ENCODE data around the gene ALDH3B1.

The ALDH3B1 gene

GRCh38 chr11:68016161-68016903, 6.2 kb downstream of the ALDH3B1 start:
- H3K4me3 ChIP-seq (replicated peaks in 1 of 2; ENCODE audit: low read depth in 2 of 2, low read length in 2 of 2): no peak overlapping the region
- TF ChIP-seq CTCF (IDR thresholded peaks at IDR 0.05; ENCODE audit: low read depth, low read length): no peak
- DNase-seq (ENCODE audit: low read depth in 2 of 2): no peak

- peak in 1 of 2 donors; percentile 29 for DNase-seq (ENCODE audit: low read depth in 2 of 2)
- no peak for TF ChIP-seq CTCF (IDR thresholded peaks at IDR 0.05; ENCODE audit: low read depth, low read length)
- H3K4me3 ChIP-seq (replicated peaks in 1 of 2; ENCODE audit: low read depth in 2 of 2, low read length in 2 of 2): no peak overlapping the region
Measured at GRCh38 chr11:68016904-68017817, 7.0 kb downstream of the ALDH3B1 start.

DNA sequence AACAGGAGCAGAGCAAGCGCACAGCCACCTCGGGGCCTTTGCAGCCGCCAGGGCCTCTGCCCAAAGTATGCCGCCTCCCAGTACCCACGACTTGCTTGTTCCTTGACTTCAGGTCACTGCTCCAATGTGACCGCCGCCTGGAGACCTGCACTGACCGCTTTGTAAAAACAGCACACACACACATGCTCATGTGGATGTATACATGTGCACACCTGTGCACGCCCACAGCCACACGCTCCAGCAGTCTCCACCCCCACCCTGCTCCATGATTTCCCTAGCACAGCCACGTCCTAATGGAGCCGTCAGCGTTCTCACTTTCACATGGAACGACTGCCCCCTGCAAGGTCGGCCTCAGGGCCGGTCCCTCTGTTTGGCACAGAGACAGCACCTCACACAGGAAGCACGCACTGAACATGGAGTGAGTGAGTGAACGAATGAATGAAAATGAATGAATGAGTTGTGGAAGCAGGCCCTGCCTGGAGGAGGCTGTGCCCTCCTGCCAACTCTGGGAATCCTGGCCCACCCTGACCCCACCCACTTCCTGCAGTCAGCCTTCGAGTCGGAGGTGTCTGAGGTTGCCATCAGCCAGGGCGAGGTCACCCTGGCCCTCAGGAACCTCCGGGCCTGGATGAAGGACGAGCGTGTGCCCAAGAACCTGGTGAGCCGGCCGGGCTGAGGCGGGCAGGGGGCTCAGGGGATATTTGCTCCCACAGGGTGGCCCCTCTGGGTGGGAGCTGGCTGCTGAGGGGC, 8.0 kb downstream of the ALDH3B1 start:
- H3K4me3 ChIP-seq (replicated peaks in 1 of 2; ENCODE audit: low read depth in 2 of 2, low read length in 2 of 2): no peak overlapping the region
- no peak for TF ChIP-seq CTCF (IDR thresholded peaks at IDR 0.05; ENCODE audit: low read depth, low read length)
- no peak for DNase-seq (ENCODE audit: low read depth in 2 of 2)

GRCh38 chr11:68018730-68019190, 8.6 kb downstream of the ALDH3B1 start:
- DNase-seq (ENCODE audit: low read depth in 2 of 2): no peak
- H3K4me3 ChIP-seq (replicated peaks in 1 of 2; ENCODE audit: low read depth in 2 of 2, low read length in 2 of 2): no peak overlapping the region
- TF ChIP-seq CTCF (IDR thresholded peaks at IDR 0.05; ENCODE audit: low read depth, low read length): no peak

DNA sequence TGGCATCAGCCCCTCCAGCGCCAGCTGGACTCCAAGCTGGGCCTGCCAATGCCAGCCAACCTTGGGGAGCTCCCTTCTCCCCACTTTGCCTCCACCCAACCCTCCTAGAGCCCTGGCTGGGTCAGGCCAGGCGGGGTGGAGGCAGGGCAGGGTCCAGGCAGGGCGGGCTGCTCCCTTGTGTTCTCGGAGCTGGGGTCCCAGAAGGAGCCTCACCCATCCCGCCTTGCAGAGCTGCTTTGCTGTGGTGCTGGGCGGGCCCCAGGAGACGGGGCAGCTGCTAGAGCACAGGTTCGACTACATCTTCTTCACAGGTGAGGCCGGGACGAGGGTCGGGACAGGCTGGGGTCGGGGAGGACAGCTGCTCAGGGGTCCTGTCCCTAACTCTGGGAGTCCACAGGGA, 9.4 kb downstream of the ALDH3B1 start:
- H3K4me3 ChIP-seq (replicated peaks in 1 of 2; ENCODE audit: low read depth in 2 of 2, low read length in 2 of 2): no peak overlapping the region
- no peak for TF ChIP-seq CTCF (IDR thresholded peaks at IDR 0.05; ENCODE audit: low read depth, low read length)

GRCh38 chr11:68020575-68020974, 10.4 kb downstream of the ALDH3B1 start:
- peak; percentile 49 to 53 for DNase-seq (ENCODE audit: low read depth in 2 of 2)
- H3K4me3 ChIP-seq (replicated peaks in 1 of 2; ENCODE audit: low read depth in 2 of 2, low read length in 2 of 2): no peak overlapping the region
- peak; percentile 62 for TF ChIP-seq CTCF (IDR thresholded peaks at IDR 0.05; ENCODE audit: low read depth, low read length)

More for the DNA sequence above, 9.4 kb downstream of the ALDH3B1 start:
- no peak for DNase-seq (ENCODE audit: low read depth in 2 of 2)

Data from cardiac fibroblast (primary cell).